Neural progenitor cell (in vitro differentiated cells): ENCODE data around the gene PRSS53.

Experiments used
- CTCF ChIP-seq: fragments of 200-600 bp; sonication (generic); IDR thresholded peaks from 2 replicates; pipeline ENCODE4 v1.5.1; 2017; ENCODE audit warnings: antibody characterized with exemption, mild to moderate bottlenecking
- EZH2 ChIP-seq: fragments of 200-600 bp; sonication (generic); IDR thresholded peaks from 2 replicates; pipeline ENCODE4 v1.6.1; 2017; ENCODE audit warnings: antibody characterized with exemption, mild to moderate bottlenecking, moderate library complexity
- EZH2phosphoT487 ChIP-seq: fragments of 200-600 bp; sonication (generic); IDR thresholded peaks from 2 replicates; pipeline ENCODE4 v1.6.1; 2017; ENCODE audit warnings: antibody characterized with exemption

- no peak for TF ChIP-seq EZH2phosphoT487
- no peak for TF ChIP-seq CTCF
- no peak for TF ChIP-seq EZH2
Observed at GRCh38 chr16:31063843-31064611, 24.7 kb downstream of the PRSS53 start.
